ENCODE measurements around the gene CDH8.
"Not testable (repeated sequence)": the region's sequence is repeated elsewhere in the genome, so short reads cannot be mapped to it uniquely, and the experiment has no call there.

CDH8 gene

DNA sequence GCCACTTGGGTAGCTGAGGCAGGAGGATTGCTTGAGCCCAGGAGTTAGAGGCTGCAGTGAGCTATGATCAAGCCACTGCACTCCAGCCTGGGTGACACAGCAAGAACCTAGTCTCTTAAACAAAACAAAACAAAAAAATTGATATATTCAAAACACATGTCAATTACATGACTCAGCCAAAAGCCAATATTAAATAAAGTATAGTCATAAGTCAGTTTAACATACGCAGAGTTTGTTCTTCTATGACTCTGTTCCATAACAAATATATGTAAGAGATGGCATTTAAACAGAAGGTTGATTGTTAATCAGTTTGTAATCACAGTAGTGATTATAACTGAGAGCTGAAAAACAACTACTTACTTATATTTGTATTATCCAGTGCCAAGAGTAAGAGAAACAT, 106.5 kb downstream of the CDH8 start:
- no peak for DNase-seq

DNA sequence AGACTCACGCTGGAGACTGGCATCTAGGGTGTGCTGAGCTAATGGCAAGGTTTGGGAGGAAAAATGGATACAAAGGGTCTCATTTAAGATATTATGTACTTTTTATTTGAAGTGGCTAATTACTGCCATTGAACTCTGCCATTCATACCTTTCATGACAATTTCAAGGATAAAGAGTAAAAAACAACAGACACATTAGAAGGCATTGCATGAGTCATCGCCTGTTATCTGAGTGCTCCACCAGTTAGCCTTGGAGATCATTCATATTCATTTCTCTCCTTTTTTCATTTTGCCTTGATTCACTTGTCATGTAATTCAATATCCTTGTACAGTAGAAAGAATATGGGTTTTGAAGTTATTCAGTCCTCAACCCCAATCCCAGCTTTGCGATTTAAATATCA, 109.5 kb downstream of the CDH8 start:
- DNase-seq: no peak

DNA sequence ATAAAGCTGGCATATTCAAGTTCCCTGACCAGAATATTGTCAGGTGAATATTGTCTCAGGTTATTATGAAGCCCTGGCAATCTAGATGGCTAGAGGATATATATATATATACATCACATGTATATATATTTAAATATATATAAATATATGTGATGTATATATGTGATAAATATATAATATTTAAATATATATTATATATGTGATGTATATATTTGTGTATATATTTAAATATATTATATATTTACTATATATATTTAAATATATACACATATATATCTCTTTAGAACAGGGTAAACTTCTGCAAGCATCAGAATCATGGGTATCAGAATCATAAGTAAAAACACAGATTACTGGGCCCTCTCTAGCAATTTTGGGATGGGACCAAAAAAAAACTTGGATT, 112.6 kb downstream of the CDH8 start:
- DNase-seq: no peak

DNA sequence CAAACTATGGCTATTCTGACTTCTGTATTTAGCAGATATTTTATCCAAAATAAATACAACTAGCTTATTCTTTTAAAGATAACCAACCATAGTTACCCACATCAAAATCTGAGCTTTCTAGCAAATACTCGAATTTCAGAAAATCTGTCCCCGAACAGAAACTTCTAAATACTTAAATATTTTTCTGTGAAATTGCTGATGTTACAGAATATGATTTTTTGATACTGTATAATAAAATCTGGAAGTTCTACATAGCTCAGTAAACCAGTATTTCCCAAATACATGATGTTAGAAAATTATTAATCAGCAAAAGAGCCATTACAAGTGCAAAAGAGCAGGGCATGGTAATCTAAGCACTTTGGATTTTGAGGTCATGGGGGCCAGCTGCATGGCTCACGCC, 114.9 kb downstream of the CDH8 start:
- no peak for DNase-seq

DNA sequence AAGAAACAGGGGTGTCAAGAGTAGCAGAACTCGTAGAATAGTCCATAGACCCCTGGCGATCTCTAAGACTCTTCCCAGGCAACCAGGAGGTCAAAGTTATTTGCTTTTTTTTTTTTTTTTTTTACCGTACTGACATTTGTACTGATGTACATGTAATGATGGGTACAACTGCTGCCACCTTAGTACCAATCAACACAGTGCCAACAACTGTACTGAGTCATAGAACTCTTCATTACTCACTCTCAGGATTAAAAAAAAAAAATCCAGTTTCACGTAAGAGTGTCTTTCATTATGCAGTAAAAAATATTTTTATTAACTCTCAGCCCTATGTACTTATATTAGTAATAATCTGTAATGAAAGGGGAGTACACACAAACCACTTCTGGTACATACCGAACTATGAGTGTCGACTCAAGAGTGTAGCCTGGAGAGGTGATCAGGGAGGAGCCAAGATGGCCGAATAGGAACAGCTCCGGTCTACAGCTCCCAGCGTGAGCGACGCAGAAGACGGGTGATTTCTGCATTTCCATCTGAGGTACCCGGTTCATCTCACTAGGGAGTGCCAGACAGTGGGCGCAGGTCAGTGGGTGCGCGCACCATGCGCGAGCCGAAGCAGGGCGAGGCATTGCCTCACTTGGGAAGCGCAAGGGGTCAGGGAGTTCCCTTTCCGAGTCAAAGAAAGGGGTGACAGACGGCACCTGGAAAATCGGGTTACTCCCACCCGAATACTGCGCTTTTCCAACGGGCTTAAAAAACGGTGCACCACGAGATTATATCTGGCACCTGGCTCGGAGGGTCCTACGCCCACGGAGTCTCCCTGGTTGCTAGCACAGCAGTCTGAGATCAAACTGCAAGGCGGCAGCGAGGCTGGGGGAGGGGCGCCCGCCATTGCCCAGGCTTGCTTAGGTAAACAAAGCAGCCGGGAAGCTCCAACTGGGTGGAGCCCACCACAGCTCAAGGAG, 118.1 kb downstream of the CDH8 start:
- DNase-seq: not testable (repeated sequence)

DNA sequence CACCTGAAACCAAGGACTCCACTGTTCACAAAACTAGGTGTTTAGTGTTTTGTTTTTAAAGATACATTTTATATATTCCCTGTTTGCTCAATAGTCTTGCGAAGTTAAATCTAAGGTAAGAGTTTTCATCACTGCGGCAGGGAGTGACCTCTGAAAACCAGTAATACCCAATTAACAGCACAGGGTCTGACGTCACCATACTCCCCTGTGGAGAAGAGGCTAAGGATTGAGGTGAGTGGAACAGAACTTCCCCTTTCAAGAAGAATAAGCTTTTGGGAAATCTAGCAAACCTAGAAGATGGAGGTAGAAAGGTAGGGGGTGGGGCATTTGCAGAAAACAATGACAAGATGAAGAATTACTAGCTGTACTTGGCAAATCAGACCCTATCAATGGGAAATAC, 120.7 kb downstream of the CDH8 start:
- no peak for DNase-seq

DNA sequence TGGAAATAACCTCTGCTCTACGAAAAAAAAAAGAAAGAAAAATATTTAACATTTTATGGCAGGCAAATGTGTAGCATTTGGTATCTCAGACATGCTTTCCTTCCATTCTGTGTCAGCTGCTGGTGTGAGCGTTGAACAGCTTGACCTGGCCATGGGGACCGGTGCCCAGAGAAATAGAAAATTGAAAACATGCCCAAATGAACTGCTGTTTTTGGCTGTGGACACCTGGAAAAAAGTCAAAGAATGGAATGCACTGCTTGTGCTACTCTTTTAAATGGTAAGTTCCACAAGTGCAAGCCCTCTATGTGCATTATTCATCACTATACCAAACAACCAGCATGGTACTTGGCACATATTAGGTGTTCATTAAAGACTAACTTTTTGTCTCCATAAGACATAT, 127.2 kb downstream of the CDH8 start:
- no peak for DNase-seq

DNA sequence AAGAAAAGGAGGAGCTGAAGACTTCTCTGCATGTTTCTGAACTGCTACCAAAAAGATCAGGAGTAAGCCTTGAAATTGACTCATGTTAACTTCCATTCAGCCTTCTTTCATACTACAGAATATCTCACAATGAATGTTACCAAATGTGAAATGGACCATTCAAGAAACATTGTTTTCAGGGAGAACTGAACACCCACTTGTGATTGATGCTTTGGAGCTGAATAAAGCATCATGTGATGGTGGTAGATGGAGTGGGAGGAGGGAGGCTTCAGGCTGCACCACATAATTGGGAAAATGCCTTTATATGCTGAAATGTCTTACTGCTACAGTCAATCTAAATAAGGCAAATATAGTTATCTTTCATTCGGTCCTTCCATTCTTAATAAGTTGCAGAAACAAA, 127.8 kb downstream of the CDH8 start:
- no peak for DNase-seq

DNA sequence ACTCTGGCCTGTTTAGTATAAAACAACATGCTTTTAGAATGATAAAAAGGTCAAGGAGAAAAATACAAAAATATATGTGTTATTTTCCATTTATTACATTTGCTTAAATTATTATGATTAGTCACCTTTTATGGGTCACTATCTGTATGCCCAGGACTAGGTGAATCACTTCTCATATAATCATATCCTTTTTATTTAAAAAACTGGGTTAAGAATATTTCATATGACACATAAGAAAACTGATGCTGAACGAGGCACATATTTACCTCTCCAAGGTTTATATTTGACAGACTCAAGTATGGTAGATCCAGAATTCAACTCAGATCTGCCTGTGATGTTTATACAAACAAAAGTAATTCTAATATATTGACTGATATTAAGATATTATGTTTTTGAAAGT, 134.5 kb downstream of the CDH8 start:
- no peak for DNase-seq

DNA sequence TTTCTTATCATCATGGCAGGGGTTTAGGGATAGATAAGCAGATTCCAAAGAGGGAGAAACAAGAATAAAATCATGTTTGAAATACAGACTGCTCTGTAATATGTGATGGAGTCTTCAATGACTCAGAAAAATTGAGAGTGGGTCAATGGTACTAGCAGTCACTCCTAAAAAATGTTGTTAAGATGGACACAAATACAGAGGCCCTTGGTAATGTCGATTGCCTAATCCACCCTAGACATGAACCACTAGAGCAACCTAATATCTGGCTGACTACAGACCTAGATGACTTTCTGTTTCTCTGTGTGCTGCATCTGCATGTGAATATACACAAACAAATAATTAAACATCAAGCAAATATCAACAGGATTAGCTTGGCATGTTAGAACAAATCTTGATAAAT, 135.8 kb downstream of the CDH8 start:
- no peak for DNase-seq

DNA sequence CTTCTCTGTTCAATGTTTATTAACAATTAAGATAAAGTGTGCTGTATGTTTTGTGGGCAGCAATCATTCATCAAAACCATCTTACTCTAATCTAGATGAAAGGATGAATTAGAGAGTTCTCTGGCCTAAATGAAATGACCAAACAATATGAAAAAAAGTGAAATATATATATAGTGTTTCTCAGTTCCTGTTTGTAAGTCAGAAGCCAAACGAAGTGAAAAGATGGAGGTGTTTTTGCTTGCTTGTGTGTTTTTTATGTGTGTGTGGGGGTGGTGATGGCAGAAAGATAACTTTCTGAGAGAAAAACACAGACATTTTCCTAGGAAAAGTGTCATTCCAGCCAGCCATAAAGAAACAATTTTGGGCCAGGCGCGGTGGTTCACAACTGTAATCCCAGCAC, 138.6 kb downstream of the CDH8 start:
- no peak for DNase-seq

DNA sequence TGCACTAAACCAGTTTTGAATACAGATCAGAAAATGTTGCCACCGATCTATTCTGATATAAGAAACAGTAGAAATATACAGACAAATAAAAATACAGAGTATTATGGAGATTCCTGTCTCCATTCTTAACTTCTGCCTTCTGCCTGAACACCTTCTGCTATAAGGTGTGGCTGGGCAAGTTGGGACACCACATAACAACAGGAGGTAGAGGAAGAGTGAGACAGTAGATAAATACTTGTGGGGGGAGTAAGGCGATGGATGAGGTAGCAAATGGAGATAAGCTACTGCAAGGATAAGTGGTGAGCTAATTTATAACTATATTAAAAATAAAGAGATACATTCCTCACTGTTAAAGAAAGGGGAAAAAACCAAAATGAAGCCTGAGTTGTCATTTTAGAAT, 143.7 kb downstream of the CDH8 start:
- DNase-seq: no peak

DNA sequence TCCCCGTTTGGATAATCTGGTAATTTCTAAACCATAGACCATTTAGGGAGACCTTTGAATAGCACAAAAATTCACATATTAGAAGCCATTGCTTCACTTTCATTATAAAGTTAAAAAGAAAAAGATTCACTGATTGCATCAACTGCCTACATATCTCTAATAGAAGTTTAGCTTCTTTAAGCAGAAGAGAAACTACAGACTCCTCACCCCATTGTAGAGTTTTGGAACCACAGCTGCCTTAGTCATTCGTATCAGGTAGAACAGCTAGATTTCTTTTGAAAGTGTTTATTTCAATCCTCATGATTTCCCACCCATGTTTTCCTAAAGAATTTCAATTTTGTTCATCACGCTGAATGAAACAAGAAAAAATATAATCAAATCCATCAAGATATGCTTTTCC, 144.8 kb downstream of the CDH8 start:
- DNase-seq: no peak

DNA sequence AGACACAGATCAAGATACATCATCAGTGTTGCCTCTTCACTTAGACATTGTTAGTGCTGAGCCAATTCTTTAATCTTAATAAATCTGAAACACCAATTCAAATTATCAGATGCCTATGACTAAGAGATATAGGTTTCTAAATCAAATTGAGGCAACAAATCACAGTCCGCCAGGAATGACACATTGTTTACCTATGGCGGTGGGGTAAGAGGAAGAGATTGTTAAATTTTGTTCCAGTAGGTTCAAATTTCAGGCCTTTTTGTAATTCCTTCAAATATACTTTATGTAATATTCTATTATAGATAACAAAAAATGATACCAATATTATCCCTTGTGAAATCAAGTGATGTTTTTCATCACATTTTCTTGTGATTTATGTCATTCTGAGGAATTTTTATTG, 145.9 kb downstream of the CDH8 start:
- no peak for DNase-seq

DNA sequence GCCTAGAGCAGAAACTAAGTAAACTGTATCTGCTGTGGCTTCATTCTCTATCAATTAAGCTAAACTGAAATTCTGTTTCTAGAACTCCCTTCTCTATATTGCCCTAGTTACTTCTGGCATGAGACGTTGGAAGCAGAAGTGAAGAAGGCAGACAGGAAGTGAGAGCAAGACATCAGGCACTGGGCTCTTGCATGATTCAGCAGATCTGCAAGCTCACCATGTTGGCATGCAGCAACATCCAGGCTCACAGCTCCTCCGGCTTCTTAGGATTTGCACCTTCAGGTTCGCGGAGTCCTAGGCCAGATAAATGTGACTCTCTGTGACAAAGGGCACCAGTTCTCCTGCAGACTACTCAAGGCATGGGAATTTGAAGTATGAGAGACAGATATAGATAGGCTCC, 148.3 kb downstream of the CDH8 start:
- DNase-seq: no peak

DNA sequence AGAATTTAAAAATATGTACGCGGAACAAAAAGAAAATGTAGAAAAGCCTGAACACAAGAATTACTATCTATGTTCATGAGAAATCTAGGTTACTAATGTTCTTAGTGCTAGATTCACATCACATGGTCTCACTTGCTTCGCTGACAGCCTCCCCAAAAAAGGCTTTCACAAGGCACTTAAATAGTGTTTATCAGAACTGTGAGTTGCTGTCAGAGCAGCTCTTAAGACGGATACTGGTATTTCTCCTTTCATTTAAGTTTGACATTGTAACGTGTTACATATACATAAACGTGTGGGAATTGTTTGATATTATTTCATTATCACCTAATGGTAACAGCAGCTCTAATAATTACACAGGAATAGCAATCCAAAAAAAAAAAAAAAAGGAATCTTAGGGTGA, 150.9 kb downstream of the CDH8 start:
- DNase-seq: no peak

DNA sequence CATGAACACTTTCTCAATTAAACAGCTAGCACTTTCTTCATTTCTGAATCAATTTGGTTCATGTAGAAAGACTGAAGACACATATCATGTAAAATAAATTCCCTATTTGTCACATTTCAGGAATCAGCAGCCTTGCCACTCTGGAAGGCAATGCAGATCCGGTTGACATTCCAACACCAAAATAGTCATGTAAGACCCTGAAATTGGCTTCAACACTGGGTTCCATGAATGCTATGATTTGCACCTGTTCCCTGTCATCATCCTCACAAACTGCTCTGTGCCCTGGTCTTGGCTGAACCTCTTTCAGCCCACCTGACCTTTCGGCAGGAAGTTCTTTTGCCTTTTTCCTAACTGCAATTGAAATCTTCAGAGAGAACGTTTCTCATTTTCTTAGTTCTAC, 156.9 kb downstream of the CDH8 start:
- DNase-seq: no peak

DNA sequence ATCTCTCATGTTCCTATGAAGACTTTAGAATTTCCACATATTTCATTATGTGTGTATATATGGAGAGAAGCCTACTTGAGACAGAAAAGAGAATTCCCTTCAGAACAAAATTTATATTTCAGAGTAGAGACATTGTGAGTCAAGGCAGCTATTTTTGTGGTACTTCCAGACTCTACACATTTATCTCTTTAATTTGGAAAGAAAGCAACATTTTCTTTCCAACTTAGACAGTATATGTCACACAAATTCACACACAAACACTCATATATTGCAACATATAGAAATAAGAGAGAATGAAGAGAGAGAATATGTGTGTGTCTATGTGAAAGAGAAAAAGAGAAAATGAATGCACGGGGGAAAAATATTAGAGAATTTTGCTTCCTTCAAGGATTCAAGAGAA, 158.8 kb downstream of the CDH8 start:
- DNase-seq: no peak

DNA sequence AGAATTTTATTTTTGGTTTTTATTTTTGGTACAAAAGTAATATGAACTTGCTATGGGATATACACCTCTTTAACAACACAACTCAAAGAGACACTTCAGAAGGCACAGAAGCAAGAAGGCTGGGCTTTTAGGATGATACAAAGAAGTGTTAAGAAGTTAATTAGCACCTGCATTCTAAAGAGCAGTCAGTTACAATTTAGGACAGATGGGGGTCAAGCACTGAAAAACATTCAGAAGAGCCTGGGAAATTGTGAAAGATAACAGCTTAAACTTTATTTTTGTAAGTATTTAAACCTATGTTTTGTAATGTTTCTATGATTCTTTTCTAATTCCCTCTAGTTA, 163.5 kb downstream of the CDH8 start:
- no peak for DNase-seq

DNA sequence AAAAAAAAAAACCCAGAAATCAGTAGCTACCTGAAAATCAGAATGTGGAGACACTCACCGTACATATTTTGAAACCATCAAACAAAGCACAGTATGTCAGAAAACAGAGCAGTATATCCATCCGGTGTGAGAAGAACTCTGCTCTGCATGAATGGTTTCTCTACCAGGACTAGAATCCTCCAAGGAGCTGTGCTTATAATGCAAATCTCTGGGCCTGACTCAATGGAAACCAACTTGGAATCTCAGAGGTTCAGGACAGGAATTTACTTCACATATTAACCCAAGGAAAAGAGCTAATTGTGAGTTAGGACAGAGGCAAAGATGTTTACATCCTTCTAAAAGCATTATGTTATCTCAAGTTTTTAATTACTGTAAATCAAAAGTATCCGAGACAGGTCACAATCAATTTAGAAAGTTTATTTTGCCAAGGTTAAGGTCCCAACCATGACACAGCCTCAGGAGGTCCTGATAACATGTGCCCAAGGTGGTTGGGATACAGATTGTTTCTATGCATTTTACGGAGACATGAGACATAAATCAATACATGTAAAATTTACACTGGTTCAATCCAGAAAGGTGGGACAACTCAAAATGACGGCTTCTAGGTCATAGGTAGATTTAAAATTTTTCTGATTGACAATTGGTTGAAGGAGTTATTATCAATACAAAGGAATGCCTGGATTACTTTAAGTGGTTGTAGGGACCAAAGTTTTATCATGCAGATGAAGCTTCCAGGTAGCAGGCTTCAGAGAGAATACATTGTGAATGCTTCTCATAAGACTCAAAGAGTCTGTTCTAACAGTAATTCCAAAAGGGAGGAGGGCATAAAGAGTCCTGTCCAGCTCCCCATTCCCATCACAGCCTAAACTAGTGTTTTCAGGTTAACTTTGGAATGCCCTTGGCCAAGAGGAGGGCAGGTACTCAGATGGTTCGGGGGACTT, 164.1 kb downstream of the CDH8 start:
- no peak for DNase-seq

DNA sequence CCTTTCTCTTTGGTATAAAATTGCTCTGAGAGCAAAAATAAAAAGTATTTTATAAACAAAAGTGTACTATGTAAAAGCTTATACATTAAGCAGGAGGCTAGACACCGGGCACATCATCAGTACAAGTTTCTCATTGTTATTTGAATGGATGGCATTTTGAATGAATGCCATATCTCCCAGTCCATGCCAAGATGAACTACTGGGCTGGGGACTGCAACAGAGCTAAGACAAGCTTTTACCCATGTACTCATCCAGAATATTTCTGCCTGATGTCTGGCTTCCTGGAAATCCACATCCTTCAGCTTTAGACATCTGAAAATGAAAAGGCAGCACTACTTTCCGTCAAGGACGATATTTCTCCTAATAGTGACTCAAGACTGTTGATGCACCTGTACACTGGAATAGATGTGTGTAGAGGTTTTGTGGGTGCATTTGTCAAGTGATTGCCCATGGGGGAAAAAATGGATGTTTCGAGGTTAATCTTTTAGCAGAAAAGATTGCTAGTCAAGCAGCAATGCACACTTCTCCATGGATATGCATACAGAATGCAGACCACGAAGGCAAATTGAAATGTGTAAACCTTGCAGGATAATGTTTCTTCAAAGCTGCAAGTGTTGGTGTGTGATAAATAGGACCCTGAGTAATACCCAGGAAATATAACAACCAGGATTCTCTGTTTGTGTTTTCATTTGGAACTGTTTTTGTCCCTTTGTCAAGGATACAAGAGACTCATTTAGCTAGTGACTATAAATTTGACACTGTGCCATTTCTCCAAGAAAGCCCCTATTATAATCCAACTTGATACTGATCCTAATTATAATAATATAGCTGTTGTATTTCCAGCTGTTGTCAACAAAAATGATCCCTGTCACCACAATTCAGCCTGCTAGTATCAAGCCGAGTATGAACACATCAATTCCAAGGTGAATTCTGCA, 173.8 kb downstream of the CDH8 start:
- DNase-seq: no peak

DNA sequence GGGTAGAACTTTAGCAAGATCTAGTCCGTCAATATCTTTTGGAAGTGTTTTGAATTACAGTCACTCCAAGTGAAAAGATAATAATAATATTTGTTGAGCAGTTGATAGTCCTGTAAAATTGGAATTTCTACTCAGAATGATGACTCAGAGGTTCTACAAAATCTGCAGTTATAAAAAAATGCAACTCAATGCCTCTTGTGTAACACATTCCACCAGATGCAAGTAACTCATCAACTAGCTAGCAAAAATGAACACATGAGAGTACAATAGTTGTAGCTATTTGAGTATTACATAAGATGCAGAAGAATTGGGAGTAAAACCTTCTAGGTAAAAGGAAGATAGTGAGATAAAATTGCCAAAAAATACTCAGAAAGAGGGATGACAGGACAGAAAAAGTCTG, 177.2 kb downstream of the CDH8 start:
- no peak for DNase-seq

DNA sequence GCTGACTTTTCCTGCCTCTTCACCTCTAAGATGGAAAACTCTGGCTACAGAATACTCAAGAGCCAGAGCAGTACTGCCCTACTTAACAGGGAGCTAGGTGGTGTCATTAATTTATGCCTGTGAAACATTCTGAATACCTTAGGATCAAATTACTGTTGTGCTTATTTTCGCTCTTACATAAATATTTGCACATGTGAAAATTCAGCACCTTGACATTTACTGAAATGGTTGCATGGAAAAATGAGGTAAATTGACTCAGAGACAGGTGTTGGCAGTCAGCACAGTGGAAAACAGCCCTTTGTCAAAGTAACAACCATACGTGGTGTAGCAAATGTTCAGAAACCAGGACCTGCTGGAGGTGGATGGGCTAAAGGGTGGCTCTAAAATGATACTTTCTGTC, 193.6 kb downstream of the CDH8 start:
- DNase-seq: no peak

All from effector CD4-positive, alpha-beta T cell (primary cell).